ENCODE results near the gene TNN.

- TF ChIP-seq CTCF (conservative IDR thresholded peaks at IDR 0.05 in 1 of 2, IDR thresholded peaks at IDR 0.05 in 1 of 2; ENCODE audit: low read depth in 1 of 2, low read length in 2 of 2) (no peak), EZH2 (IDR thresholded peaks at IDR 0.05; ENCODE audit: low read length, missing control alignments) (no peak)
Measured at GRCh38 chr1:175136246-175136645, 68.6 kb downstream of the TNN start.
